Endometrium (tissue), 2 donors: ENCODE data around the gene SMLR1.
A peak's percentile ranks its signal among the peaks of the same experiment; 100 is the strongest.

Experiments used
- FAIRE-seq: peaks from 2 replicates; lab custom pipeline; 2012; peaks lifted over from hg19 to GRCh38; lab: Jason Lieb, UNC
- donor health status: control.
- donor health status: control.

SMLR1 gene

GRCh38 chr6:130852844-130853554 is 25.8 kb downstream of the SMLR1 start:
- no peak for FAIRE-seq

DNA sequence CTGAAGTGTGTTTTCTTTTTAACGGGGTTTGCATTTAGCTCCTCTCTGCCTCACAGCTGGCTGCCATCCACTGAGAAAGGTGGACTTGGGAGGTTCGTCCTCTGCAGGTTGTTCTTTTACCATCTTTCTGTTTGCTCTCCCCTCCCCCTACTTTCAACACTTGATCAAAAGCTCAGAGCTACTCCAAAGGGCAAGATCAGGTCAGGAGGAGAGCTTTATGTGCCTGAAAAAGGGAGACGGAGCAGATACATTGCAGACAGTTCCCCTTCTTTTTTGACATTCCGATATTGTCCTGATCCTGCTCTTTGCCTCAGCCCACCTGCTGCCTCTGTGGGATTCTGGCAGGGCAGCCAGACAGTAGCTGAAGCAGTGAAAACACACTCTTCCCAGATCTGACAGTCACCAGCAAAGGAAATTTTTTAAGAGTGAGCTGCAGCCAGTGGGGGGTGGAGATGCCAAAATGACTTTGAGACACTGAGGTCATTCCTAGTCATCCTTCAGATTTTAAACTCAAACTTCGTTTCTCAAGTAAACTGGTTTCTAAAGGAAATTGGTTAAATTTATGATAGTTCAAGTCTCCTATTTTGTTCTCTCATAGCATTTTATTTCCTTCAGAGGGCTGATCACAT is 26.5 kb downstream of the SMLR1 start:
- no peak for FAIRE-seq

DNA sequence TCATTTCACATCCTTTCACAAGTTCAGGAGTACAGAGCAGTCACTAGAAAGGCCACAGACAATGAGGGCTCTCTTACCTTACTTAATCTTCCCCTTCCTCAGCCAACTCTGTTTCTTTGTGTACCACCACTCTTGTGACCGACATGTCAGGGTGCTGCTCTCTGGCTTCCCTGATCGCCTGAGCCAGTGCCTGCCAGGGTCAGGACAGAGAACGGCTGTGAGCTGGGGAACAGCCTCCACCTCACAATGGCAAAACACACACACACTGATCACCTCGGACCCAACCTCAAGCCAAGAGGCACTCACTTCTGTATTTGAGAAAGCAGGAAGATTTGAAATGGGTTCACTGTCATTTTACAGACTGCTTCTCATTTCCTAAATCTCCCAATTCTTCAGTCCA is 30.8 kb downstream of the SMLR1 start:
- no peak for FAIRE-seq

- FAIRE-seq, result no peak
These were observed 31.4 kb downstream of the SMLR1 start for GRCh38 chr6:130858498-130859160.

DNA sequence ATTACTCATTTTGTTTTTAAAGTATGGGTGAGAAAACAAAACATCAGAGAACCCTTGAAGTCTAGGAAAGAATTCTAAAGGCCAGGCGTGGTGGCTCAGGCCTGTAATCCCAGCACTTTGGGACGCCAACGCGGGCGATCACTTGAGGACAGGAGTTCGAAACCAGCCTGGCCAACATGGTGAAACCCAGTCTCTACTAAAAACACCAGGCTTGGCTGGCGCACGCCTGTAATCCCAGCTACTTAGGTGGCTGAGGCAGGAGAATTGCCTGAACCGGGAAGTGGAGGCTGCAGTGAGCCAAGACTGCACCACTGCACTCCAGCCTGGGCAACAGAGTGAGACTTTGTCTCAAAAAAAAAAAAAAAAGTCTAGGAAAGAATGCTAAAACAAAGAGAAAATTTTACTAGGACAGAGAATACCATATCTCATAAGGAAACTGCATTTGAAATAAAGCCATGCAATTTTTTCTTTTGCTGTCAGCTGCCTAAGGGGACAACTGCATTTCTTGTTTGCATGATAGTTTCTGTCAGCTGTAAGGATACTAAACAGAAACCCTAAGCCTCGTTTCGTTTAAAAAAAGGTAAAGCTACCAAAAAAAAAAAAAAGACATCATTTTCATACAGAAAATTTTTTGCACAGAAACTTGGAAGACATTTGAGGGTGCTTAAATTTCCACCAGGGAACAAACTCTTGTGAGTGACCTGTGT is 32.1 kb downstream of the SMLR1 start:
- no peak for FAIRE-seq

DNA sequence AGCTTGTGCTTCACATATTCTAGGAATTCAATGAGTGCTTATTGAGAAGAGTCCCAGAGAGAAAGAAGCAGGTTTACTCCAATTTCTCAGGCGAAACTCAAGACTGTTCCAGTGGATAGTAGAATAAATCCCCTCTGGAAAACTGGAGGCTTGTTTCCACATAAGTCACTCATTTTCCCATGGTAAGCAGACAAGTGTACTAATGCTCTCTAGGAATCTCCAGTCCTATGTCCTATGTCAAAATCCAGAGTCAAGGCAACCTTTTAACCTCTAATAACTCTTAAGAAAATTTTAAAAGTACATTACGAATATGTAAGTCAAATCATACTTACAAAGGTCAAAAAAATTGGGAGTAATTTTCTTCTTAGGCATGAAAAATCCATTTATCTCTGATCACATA is 35.2 kb downstream of the SMLR1 start:
- no peak for FAIRE-seq

DNA sequence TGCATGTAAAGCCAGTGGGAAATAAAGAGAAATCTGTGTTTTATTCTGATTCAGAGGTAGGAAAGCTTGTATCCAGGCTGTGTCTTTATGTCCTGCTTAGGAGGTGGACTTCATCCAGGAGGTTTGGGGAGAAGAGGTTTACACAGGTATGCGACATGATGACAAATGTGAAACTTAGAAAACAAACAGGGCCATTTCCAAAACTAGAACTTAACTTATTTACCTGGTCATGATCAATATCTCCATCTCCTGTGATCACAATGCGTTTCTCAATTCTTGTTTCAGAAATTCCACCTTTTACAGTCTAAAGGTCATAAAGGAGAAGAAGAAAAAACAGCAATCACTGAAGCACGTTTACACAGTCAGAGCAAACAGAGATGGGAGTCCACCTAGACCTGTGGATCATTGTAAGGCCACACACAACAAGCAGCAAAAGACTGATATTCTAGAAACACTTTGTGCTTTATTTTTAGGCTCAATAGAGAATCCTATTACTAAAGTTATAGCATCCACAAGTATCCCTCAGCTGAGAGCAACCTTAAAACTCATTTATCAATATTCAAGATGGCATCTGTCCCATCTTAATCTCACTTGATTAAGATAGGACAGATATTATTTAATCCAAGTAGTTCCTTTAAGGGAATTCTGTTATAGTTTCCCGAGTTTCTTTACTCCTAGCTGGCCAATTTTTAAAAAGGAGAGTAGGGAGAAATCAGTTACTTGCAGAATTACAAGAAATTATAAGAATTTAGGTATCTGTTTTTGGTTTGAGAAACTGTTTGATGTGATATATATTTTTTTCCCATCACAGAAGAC is 36.4 kb downstream of the SMLR1 start:
- no peak for FAIRE-seq

DNA sequence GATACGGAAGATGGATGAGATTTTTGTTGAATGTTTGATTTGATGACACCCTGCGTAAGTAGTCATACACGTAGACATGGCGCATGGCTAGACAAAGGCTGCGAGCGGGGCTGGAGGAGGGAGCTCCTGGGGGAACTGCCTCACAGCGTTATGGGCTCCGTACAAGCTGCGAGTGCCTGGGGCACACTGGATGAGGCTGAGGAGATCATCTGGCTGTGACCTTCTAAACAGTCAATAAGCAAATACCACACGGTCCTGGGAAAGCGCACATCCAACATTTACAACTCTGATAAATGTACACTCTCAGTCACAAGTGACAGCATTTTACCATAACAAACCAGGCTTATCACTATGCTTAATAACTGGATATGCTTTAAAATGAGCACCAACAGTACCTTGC is 37.1 kb downstream of the SMLR1 start:
- FAIRE-seq, result no peak

DNA sequence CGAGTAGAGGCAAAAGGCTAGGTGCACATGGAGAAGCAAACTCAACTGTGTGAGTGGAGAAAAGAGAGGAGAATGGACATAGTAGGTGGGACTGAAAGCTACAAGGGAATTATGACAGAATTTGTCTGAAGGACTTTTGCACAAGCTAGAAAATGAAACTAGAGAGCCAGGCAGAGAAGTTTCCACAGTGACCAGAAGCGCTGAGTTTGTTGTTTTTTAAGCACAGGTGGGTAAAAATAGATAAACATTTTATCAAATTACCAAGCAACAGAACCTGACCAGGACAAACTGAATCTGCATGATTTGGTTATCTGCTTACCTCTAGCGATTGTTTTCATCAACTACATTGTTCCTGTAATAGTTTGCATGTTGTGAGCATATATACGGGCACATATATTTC is 38.6 kb downstream of the SMLR1 start:
- FAIRE-seq, result no peak

GRCh38 chr6:130869681-130870080 is 42.5 kb downstream of the SMLR1 start:
- FAIRE-seq, result no peak

DNA sequence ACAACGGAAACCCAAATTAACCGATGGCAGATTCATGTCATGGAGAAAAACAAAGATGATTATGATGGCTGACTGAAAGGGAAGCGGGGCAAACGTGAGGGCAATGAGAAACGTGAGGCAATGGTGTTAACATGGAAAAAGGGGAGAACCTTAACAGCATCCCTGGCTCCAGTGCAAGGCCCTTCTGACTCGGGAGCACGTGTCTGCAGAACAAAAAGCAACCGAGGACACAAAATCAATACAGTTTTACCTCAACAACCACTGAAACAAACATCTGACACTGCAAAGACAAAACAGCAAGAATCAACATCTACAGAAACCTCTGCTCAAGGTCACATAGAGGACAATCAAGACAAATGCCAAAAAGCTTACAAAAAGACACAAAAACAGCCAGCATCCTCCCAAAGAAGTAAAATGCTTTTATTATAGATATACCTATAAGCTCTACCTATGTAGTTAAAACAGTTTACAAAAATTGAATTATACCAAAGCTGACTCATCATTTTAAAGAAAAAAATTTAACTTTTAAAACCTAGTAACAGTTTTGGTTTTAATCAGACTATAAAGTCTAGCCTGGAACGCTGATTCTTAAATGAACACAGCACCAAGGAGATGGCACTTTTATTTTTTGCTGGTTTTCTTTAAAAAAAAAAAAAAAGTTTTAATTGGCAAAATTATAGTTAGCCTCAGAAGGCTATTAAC is 43.1 kb downstream of the SMLR1 start:
- FAIRE-seq, result no peak

GRCh38 chr6:130872250-130873095 is 45.3 kb downstream of the SMLR1 start:
- FAIRE-seq, result no peak

DNA sequence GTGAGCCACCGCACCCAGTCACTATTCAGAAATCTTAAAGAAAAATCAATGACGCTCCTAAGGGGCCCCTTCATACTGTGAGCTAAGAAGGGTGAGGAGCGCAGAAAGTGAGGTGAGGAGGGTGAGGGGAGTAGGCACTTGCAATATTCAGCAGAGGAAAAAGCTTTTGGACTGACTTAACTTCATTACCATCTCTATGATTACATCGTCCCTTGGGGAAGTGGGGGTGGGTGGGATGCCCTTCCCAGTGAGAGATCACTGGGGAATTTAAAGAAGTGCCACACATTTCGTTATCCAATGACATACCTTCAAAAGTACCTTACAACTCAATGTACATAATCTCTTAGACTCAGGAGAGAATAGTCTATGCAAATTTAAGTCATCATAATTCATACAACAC is 46.5 kb downstream of the SMLR1 start:
- no peak for FAIRE-seq

GRCh38 chr6:130879826-130880225 is 52.6 kb downstream of the SMLR1 start:
- no peak for FAIRE-seq

DNA sequence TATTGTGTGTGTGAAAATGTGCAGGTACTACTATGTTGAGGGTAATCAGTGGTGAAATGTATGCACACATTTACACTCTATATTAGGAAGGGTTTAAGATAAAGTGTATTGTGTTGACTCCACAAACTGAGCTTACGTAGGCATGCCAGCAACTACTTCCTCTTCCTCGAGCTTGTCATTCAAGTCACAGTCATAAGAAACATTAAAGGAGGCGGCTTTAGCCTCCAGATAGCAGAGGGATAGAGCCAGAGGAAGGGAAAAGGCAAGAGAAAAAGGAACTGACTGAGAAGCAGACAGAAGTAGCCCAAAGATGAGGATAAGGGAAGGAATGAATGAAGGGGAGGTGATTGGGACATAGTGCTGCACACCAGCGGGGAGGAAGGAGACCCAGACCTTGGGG is 55.2 kb downstream of the SMLR1 start:
- FAIRE-seq, result no peak

DNA sequence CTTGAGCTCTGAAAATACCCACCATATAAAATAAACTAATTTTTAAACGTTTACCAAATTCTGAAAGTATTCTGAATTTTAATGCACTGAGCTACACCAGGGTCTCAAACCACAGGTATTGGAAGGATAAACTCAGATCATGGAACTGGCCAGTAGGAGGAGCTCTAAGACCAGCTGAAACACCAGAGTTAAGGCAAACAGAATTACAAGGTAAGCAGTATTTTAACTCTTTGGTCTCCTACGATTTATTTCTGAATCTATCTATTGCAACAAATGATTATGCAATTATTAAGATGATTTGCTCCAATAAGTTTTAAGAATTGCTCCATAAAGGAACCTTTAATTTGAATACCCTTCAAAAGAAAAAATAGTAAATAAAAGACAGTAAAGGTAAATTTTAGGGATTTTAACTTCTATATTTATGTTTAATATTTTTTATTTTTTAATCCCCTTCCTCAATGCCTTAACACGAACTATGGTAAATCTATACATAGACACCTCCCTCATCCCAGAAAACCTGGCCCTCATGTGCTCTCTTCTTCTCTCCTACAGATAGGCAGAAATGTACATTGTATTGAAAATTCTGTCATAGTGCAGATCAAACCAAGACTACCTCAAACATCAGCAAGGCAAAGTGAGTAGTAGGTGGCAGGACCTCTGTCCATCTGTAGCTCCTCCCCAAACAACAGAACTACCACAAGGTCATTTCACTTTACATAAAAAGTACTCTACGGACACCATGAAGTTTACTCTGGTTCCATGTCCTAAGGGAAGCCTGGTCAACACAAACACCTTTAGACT is 58.4 kb downstream of the SMLR1 start:
- peak; percentile 97 for FAIRE-seq
